Measurements from ENCODE around the gene GRAMD4. TPM values are rescaled to one million over a fixed set of nuclear protein-coding genes. Genes with fewer than 3 reads are reported as not detected.

GRAMD4 gene
- total and polyA plus RNA-seq, 10 donors: 16.0 to 46.1 (median 28.6) TPM

DNA sequence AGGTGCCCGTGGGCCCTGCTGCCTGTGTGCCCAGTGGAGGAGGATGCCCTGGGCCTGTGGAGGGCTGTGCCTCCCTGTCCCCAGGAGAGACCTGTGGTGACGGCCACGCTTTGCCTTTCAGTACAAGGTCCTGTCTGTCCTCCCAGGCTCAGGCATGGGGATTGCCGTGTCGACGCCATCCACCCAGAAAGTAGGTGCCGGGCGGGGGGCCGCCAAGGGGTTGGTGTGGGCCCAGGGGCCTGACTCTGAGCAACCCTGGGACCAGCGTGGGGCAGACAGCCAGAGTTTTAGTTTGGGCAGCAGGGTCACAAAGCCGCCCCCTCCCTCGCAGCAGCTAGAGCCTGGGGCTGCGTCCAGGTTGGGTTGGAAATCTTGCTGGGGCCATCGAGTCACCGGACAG lies 56.3 kb downstream of the GRAMD4 start:
- Histone ChIP-seq H3K36me3 (peaks cover 0 to 80% (median 21%) of the 10 kb centered on the region in 6 donors), H3K4me1 (peaks cover 10 to 50% (median 21%) of the 10 kb centered on the region in 6 donors), H3K27ac (no peak overlapping the region), H3K27me3 (replicated peaks in 1 of 7) (no peaks in the 10 kb centered on the region), H3K9me3 (no peaks in the 10 kb centered on the region), H3K4me3 (no peak overlapping the region)
- DNase-seq: no peak
- WGBS, 5 donors: 91 to 94% (median 93%) methylated on average over 11 to 15 of the region's 15 CpGs
- TF ChIP-seq POLR2A (IDR thresholded peaks at IDR 0.05) (no peak), POLR2AphosphoS5 (IDR thresholded peaks at IDR 0.05) (peak in 1 of 3 donors; percentile 2), CTCF (IDR thresholded peaks at IDR 0.05 in 8 of 11, conservative IDR thresholded peaks at IDR 0.05 in 3 of 11) (no peak)
- intact Hi-C loops (cut with DNase I; ENCODE audit: low total_unique reads): no loop called here

DNA sequence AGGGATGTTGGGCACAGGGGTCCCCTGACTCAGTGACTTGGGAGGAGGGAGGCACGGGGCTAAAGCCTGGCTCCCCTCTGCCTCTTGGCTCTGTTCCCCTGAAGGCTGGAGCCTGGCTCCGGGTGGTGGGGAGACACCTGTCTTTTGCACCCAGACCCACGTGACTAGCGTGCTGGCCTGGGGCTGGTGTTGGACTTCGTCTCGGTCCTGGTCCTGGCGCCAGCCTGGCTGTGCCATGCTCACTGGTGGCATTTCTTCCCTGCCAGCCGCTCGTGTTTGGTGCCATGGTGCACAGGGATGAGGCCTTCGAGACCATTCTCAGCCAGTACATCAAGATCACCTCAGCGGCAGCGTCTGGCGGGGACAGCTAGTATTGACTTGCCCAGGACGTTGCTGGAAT lies 56.7 kb downstream of the GRAMD4 start:
- no peak for DNase-seq
- WGBS, 5 donors: 86 to 97% (median 95%) methylated on average over 14 of the region's 14 CpGs
- Histone ChIP-seq H3K4me3 (no peak overlapping the region), H3K4me1 (peaks cover 10 to 48% (median 21%) of the 10 kb centered on the region in 6 donors), H3K27me3 (replicated peaks in 1 of 7) (no peaks in the 10 kb centered on the region), H3K36me3 (peaks cover 0 to 76% (median 21%) of the 10 kb centered on the region in 6 donors), H3K9me3 (no peaks in the 10 kb centered on the region), H3K27ac (no peak overlapping the region)
- intact Hi-C loops (cut with DNase I; ENCODE audit: low total_unique reads): no loop called here
- TF ChIP-seq CTCF (IDR thresholded peaks at IDR 0.05 in 8 of 11, conservative IDR thresholded peaks at IDR 0.05 in 3 of 11) (no peak), POLR2A (IDR thresholded peaks at IDR 0.05) (no peak), POLR2AphosphoS5 (IDR thresholded peaks at IDR 0.05) (no peak)

DNA sequence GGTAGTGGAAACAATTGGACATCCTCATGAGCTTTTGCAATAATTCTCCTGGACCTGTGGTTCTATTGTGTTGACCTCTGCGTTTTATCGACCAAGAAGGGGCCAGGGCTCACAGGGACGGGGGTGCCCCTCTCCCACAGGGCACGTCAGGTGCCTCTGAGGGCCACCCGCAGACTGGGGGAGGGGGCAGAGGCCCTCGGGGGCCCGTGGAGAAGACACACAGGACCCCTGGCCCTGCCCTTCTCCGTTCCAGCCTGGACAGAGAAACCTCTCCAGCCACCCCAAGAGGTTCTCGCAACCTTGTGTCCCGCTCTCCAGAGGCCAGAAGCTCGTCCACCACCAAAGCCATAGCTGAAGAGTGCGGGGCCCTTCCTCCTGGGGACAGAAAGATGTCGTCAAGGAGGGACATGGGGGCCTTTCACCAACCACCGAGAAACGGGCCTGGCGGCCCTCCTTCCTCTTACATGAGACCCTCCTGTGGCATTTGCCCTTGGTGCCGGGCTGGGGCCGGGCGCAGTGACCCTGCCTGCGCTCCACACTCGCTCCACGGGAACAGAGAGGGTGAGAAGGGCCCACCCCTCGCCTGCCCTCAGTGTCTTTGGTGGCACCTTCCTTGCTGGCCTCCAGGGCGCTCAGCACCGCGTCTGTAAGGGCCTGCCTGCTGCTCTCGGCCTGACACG lies 57.3 kb downstream of the GRAMD4 start:
- WGBS, 5 donors: 83 to 94% (median 90%) methylated on average over 11 to 28 of the region's 28 CpGs
- TF ChIP-seq CTCF (IDR thresholded peaks at IDR 0.05 in 8 of 11, conservative IDR thresholded peaks at IDR 0.05 in 3 of 11) (no peak), POLR2AphosphoS5 (IDR thresholded peaks at IDR 0.05) (no peak), POLR2A (IDR thresholded peaks at IDR 0.05) (no peak)
- H3K4me3 ChIP-seq: no peak overlapping the region
- H3K27me3 ChIP-seq (replicated peaks in 1 of 7): no peaks in the 10 kb centered on the region
- peaks cover 10 to 44% (median 21%) of the 10 kb centered on the region in 6 donors for H3K4me1 ChIP-seq
- peaks cover 0 to 73% (median 21%) of the 10 kb centered on the region in 6 donors for H3K36me3 ChIP-seq
- intact Hi-C loops (cut with DNase I; ENCODE audit: low total_unique reads): no loop called here
- no peaks in the 10 kb centered on the region for H3K9me3 ChIP-seq
- H3K27ac ChIP-seq: no peak overlapping the region
- no peak for DNase-seq

DNA sequence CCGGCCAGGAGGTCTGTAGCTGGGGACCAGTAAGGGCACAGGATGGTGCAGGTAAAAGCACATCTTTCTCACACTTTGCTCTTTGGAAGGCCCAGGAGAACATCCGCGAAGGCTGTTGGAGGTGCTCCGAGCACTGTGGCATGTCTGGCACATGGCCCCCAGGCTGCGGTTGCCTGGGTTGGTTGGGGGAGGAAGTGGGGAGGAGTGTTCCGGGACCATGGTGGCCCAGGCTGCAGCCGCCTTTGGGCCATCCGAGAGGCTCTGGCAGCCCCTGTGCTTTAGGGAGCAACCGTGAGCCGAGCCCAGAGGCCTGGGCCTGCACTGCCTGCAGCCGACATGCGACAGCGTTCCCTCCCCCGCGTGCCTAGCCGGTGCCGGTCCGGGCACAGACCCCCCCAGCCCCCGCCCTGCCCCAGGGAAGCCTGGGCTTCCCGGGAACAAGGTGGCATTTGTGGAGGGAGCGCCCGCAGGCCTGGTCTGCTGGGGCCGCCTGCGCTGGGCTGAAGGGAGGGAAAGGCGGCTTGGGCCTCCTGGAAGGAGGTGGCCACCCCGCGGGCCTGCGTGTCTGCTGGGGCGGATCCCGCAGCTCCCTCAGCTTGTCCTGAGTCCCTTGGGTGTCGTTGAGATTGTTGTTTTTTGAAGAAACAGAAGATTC lies 57.9 kb downstream of the GRAMD4 start:
- no peaks in the 10 kb centered on the region for H3K9me3 ChIP-seq
- no peak overlapping the region for H3K27ac ChIP-seq
- 75 to 82% (median 79%) methylated on average over 10 to 31 of the region's 31 CpGs for WGBS, 5 donors
- peaks cover 10 to 44% (median 21%) of the 10 kb centered on the region in 6 donors for H3K4me1 ChIP-seq
- no peak overlapping the region for H3K4me3 ChIP-seq
- no peak for DNase-seq
- no peaks in the 10 kb centered on the region for H3K27me3 ChIP-seq (replicated peaks in 1 of 7)
- peak in 1 of 3 donors; percentile 8 for TF ChIP-seq POLR2AphosphoS5 (IDR thresholded peaks at IDR 0.05)
- no peak for TF ChIP-seq POLR2A (IDR thresholded peaks at IDR 0.05)
- peaks cover 0 to 67% (median 21%) of the 10 kb centered on the region in 6 donors for H3K36me3 ChIP-seq
- intact Hi-C loops (cut with DNase I; ENCODE audit: low total_unique reads): no loop called here
